Loucy (cell line): ENCODE data around the gene SEMA5A.

Source experiments
- H2AFZ ChIP-seq: fragments of 200-600 bp; sonication (generic); 2 replicates; pipeline ENCODE4 v1.6.0; 2016; ENCODE audit warnings: antibody characterized with exemption, mild to moderate bottlenecking, low read length, moderate library complexity
- H3F3A ChIP-seq: fragments of 200-600 bp; 2 replicates; pipeline ENCODE4 v1.6.0; 2016; ENCODE audit warnings: antibody characterized with exemption, low read depth, mild to moderate bottlenecking
- H3K27me3 ChIP-seq: fragments of 200-600 bp; sonication (generic); 2 replicates; pipeline ENCODE4 v1.6.1; 2014; ENCODE audit warnings: low read length, mild to moderate bottlenecking; ENCODE audit not compliant: insufficient read depth, poor library complexity, severe bottlenecking
- H3K36me3 ChIP-seq: fragments of 200-600 bp; sonication (generic); 2 replicates; pipeline ENCODE4 v1.6.1; 2016; ENCODE audit warnings: low read length; ENCODE audit not compliant: insufficient read depth
- H3K4me1 ChIP-seq: fragments of 200-600 bp; sonication (generic); 2 replicates; pipeline ENCODE4 v1.5.1; 2014; ENCODE audit warnings: low read length, mild to moderate bottlenecking; ENCODE audit not compliant: insufficient read depth, poor library complexity, severe bottlenecking
- H3K4me2 ChIP-seq: fragments of 200-600 bp; sonication (generic); 2 replicates; pipeline ENCODE4 v1.6.0; 2014; ENCODE audit warnings: antibody characterized with exemption, low read length, low read depth, mild to moderate bottlenecking; ENCODE audit not compliant: poor library complexity, severe bottlenecking
- H3K4me3 ChIP-seq: fragments of 200-600 bp; sonication (generic); 2 replicates; pipeline ENCODE4 v1.5.1; 2014; ENCODE audit warnings: low read length, mild to moderate bottlenecking, mixed read lengths; ENCODE audit not compliant: poor library complexity, severe bottlenecking
- H3K79me2 ChIP-seq: fragments of 200-600 bp; sonication (generic); 2 replicates; pipeline ENCODE4 v1.6.1; 2014; ENCODE audit warnings: low read length; ENCODE audit not compliant: insufficient read depth
- H3K9ac ChIP-seq: fragments of 200-600 bp; sonication (generic); 2 replicates; pipeline ENCODE4 v1.6.0; 2014; ENCODE audit warnings: mild to moderate bottlenecking, low read depth, low read length, moderate library complexity; ENCODE audit not compliant: poor library complexity, severe bottlenecking
- H3K9me2 ChIP-seq: fragments of 200-600 bp; sonication (generic); replicated peaks from 2 replicates; pipeline ENCODE4 v1.6.1; 2016; ENCODE audit warnings: low read depth, low read length, mixed read lengths
- H3K9me3 ChIP-seq: fragments of 200-600 bp; sonication (generic); 2 replicates; pipeline ENCODE4 v1.6.1; 2014; ENCODE audit warnings: mild to moderate bottlenecking, antibody characterized with exemption, low read length, low read depth; ENCODE audit not compliant: insufficient read depth
- H4K20me1 ChIP-seq: fragments of 200-600 bp; sonication (generic); 2 replicates; pipeline ENCODE4 v1.6.0; 2014; ENCODE audit warnings: antibody characterized with exemption, low read length, mild to moderate bottlenecking; ENCODE audit not compliant: insufficient read depth, poor library complexity, severe bottlenecking
- CTCF ChIP-seq: fragments of 200-600 bp; sonication (generic); conservative IDR thresholded peaks from 2 replicates; pipeline ENCODE4 v1.5.1; 2014; ENCODE audit warnings: mild to moderate bottlenecking, antibody characterized with exemption, low read length
- EZH2phosphoT487 ChIP-seq: fragments of 200-600 bp; IDR thresholded peaks from 2 replicates; pipeline ENCODE4 v1.6.1; 2018; ENCODE audit warnings: antibody characterized with exemption, mild to moderate bottlenecking, moderate library complexity, borderline replicate concordance

Gene SEMA5A

GRCh38 chr5:9233035-9233434, 312.8 kb downstream of the SEMA5A start:
- Histone ChIP-seq H2AFZ (no peak overlapping the region), H3K9me2 (no peaks in the 10 kb centered on the region), H3K4me2 (no peak overlapping the region), H3K36me3 (no peaks in the 10 kb centered on the region), H3K9me3 (no peaks in the 10 kb centered on the region; the same call in 1 of the 2 replicates), H4K20me1 (no peaks in the 10 kb centered on the region), H3K4me1 (no peaks in the 10 kb centered on the region), H3K9ac (no peak overlapping the region), H3K4me3 (no peak overlapping the region), H3K27me3 (no peaks in the 10 kb centered on the region), H3F3A (no peaks in the 10 kb centered on the region), H3K79me2 (no peaks in the 10 kb centered on the region)
- TF ChIP-seq EZH2phosphoT487: no peak
- TF ChIP-seq CTCF: no peak

GRCh38 chr5:9231842-9232241, 314.0 kb downstream of the SEMA5A start:
- H3K27me3 ChIP-seq: no peaks in the 10 kb centered on the region
- no peaks in the 10 kb centered on the region for H3K4me1 ChIP-seq
- no peaks in the 10 kb centered on the region for H3K79me2 ChIP-seq
- TF ChIP-seq EZH2phosphoT487: no peak
- TF ChIP-seq CTCF: no peak
- no peaks in the 10 kb centered on the region; the same call in 1 of the 2 replicates for H3K9me3 ChIP-seq
- no peak overlapping the region for H2AFZ ChIP-seq
- no peaks in the 10 kb centered on the region for H3K36me3 ChIP-seq
- no peaks in the 10 kb centered on the region for H3K9me2 ChIP-seq
- no peak overlapping the region for H3K4me2 ChIP-seq
- H3K9ac ChIP-seq: no peak overlapping the region
- H3F3A ChIP-seq: no peaks in the 10 kb centered on the region
- H3K4me3 ChIP-seq: no peak overlapping the region
- no peaks in the 10 kb centered on the region for H4K20me1 ChIP-seq

GRCh38 chr5:9230355-9230754, 315.5 kb downstream of the SEMA5A start:
- Histone ChIP-seq H4K20me1 (no peaks in the 10 kb centered on the region), H3K27me3 (no peaks in the 10 kb centered on the region), H3K4me1 (no peaks in the 10 kb centered on the region), H3K36me3 (no peaks in the 10 kb centered on the region), H3K9me3 (no peaks in the 10 kb centered on the region), H3F3A (no peaks in the 10 kb centered on the region), H2AFZ (no peak overlapping the region), H3K9me2 (no peaks in the 10 kb centered on the region), H3K79me2 (no peaks in the 10 kb centered on the region), H3K4me3 (no peak overlapping the region), H3K9ac (no peak overlapping the region), H3K4me2 (no peak overlapping the region)
- no peak for TF ChIP-seq EZH2phosphoT487
- no peak for TF ChIP-seq CTCF
